ENCODE measurements around the gene ATAD3A. TPM values are rescaled to one million over a fixed set of nuclear protein-coding genes. Genes with fewer than 3 reads are reported as not detected.

Gene ATAD3A
- total RNA-seq, 1 donor from 2014 or later: 28.7 TPM

GRCh38 chr1:1538334-1538733 is 26.4 kb downstream of the ATAD3A start:
- FAIRE-seq: no peak

GRCh38 chr1:1538989-1539309 is 27.0 kb downstream of the ATAD3A start:
- no peak for DNase-seq (ENCODE audit: low read depth)
- TF ChIP-seq, protein P1, sequence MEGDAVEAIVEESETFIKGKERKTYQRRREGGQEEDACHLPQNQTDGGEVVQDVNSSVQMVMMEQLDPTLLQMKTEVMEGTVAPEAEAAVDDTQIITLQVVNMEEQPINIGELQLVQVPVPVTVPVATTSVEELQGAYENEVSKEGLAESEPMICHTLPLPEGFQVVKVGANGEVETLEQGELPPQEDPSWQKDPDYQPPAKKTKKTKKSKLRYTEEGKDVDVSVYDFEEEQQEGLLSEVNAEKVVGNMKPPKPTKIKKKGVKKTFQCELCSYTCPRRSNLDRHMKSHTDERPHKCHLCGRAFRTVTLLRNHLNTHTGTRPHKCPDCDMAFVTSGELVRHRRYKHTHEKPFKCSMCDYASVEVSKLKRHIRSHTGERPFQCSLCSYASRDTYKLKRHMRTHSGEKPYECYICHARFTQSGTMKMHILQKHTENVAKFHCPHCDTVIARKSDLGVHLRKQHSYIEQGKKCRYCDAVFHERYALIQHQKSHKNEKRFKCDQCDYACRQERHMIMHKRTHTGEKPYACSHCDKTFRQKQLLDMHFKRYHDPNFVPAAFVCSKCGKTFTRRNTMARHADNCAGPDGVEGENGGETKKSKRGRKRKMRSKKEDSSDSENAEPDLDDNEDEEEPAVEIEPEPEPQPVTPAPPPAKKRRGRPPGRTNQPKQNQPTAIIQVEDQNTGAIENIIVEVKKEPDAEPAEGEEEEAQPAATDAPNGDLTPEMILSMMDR (IDR thresholded peaks at IDR 0.05; ENCODE audit: insufficient read depth, low read length, severe bottlenecking): no peak
- no peaks in the 10 kb centered on the region for H3K27me3 ChIP-seq (ENCODE audit: control insufficient read depth, insufficient read depth, low read length)
- H3K36me3 ChIP-seq (ENCODE audit: control insufficient read depth, insufficient read depth, low read length): peaks cover 8% of the 10 kb centered on the region
- no peak for FAIRE-seq
- H3K4me3 ChIP-seq (ENCODE audit: low read depth, low read length): no peak overlapping the region

More at GRCh38 chr1:1538334-1538733, 26.4 kb downstream of the ATAD3A start:
- TF ChIP-seq, protein P1 (IDR thresholded peaks at IDR 0.05; ENCODE audit: insufficient read depth, low read length, severe bottlenecking): no peak
- H3K36me3 ChIP-seq (ENCODE audit: control insufficient read depth, insufficient read depth, low read length): peaks cover 8% of the 10 kb centered on the region
- no peak overlapping the region for H3K4me3 ChIP-seq (ENCODE audit: low read depth, low read length)
- no peak for DNase-seq (ENCODE audit: low read depth)
- H3K27me3 ChIP-seq (ENCODE audit: control insufficient read depth, insufficient read depth, low read length): no peaks in the 10 kb centered on the region

GRCh38 chr1:1539310-1540089 is 27.5 kb downstream of the ATAD3A start:
- Histone ChIP-seq H3K36me3 (ENCODE audit: control insufficient read depth, insufficient read depth, low read length) (peaks cover 8% of the 10 kb centered on the region), H3K4me3 (ENCODE audit: low read depth, low read length) (no peak overlapping the region), H3K27me3 (ENCODE audit: control insufficient read depth, insufficient read depth, low read length) (no peaks in the 10 kb centered on the region)
- DNase-seq (ENCODE audit: low read depth) (no peak), FAIRE-seq (no peak)
- TF ChIP-seq, protein P1 (IDR thresholded peaks at IDR 0.05; ENCODE audit: insufficient read depth, low read length, severe bottlenecking): no peak

DNA sequence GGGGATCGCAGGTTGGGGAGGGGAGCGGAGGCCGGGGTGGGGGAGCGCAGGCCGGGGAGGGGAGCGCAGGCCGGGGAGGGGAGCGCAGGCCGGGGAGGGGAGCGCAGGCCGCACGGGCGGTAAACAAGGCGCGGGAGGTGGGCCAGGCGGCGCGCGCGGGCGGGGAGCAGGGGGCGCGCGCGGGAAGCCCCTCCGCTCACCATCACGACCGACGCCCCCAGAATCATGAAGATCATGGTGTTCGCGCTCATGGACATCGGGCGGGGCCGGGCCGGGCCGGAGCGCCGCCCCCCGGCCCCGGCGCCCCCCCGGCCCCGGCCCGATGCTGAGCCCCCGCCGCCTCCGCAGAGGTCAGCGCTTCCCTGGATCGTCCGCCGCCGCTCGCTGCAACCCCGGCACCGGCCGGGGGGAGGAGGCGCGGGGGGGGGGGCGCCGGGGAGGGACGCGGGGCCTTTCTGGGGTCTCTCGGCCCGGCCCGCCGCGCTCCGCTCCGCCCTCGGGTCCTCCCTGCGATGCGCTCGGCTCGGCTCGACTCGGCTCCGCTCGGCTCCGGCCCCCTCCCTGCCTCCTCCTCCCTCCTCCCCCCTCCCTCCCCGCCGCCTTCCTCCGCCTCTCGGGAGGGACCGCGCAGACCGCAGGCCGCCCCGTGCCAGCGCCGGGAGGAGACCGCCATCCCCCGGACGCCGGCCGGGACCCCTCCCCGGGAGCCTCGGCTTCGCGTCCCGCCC is 28.3 kb downstream of the ATAD3A start, which contains the start of gene TMEM240:
TMEM240 (minus strand) TSS at position 535 of the 728 bp plus-strand sequence; CDS start at position 257, 278 bp downstream.
- FAIRE-seq (no peak), DNase-seq (ENCODE audit: low read depth) (no peak)
- H3K4me3 ChIP-seq (ENCODE audit: low read depth, low read length): peak within 1 kb of the TSS; percentile 12
- TF ChIP-seq, protein P1 (IDR thresholded peaks at IDR 0.05; ENCODE audit: insufficient read depth, low read length, severe bottlenecking): no peak
- H3K27me3 ChIP-seq (ENCODE audit: control insufficient read depth, insufficient read depth, low read length): no peaks in the 10 kb centered on the region
- peaks cover 8% of the 10 kb centered on the region for H3K36me3 ChIP-seq (ENCODE audit: control insufficient read depth, insufficient read depth, low read length)

- FAIRE-seq: no peak
- H3K36me3 ChIP-seq (ENCODE audit: control insufficient read depth, insufficient read depth, low read length): peaks cover 8% of the 10 kb centered on the region
Observed at GRCh38 chr1:1540818-1541628, 29.1 kb downstream of the ATAD3A start.

More at GRCh38 chr1:1540818-1541628, 29.1 kb downstream of the ATAD3A start:
- H3K27me3 ChIP-seq (ENCODE audit: control insufficient read depth, insufficient read depth, low read length): no peaks in the 10 kb centered on the region
- DNase-seq (ENCODE audit: low read depth): no peak
- peak overlapping the region; percentile 12 for H3K4me3 ChIP-seq (ENCODE audit: low read depth, low read length)
- TF ChIP-seq, protein P1 (IDR thresholded peaks at IDR 0.05; ENCODE audit: insufficient read depth, low read length, severe bottlenecking): no peak
